Nephron (organoid): ENCODE data around the gene HTD2.
A peak's percentile ranks its signal among the peaks of the same experiment; 100 is the strongest.

ENCODE experiments used
- H3K27ac Mint-ChIP-seq, 3 experiments: 2 replicates each; pipeline ENCODE4 v1.8.0; 2020; ENCODE audit warnings: mixed read lengths in 3 of 3, mild to moderate bottlenecking in 2 of 3, moderate library complexity in 1 of 3
- H3K27me3 Mint-ChIP-seq: 2 replicates; pipeline ENCODE4 v1.8.0; 2021; ENCODE audit warnings: low read depth, mild to moderate bottlenecking, moderate library complexity, mixed read lengths
- H3K36me3 Mint-ChIP-seq: 2 replicates; pipeline ENCODE4 v1.8.0; 2020; ENCODE audit warnings: low read depth, mixed read lengths
- H3K4me1 Mint-ChIP-seq: 2 replicates; pipeline ENCODE4 v1.8.0; 2020; ENCODE audit warnings: mixed read lengths
- H3K4me3 Mint-ChIP-seq, 3 experiments: 2 replicates each; pipeline ENCODE4 v1.8.0; 2020; ENCODE audit warnings: mild to moderate bottlenecking in 3 of 3, mixed read lengths in 3 of 3, moderate library complexity in 2 of 3
- H3K9me3 Mint-ChIP-seq: 2 replicates; pipeline ENCODE4 v1.8.0; 2020; ENCODE audit warnings: mixed read lengths
- CTCF ChIP-seq, 3 experiments: fragments of 200-600 bp; sonication (generic); IDR thresholded peaks; one replicate each; pipeline ENCODE4 v1.5.0; 2021; ENCODE audit warnings: antibody characterized with exemption in 3 of 3; ENCODE audit not compliant: unreplicated experiment in 3 of 3

The HTD2 gene

DNA sequence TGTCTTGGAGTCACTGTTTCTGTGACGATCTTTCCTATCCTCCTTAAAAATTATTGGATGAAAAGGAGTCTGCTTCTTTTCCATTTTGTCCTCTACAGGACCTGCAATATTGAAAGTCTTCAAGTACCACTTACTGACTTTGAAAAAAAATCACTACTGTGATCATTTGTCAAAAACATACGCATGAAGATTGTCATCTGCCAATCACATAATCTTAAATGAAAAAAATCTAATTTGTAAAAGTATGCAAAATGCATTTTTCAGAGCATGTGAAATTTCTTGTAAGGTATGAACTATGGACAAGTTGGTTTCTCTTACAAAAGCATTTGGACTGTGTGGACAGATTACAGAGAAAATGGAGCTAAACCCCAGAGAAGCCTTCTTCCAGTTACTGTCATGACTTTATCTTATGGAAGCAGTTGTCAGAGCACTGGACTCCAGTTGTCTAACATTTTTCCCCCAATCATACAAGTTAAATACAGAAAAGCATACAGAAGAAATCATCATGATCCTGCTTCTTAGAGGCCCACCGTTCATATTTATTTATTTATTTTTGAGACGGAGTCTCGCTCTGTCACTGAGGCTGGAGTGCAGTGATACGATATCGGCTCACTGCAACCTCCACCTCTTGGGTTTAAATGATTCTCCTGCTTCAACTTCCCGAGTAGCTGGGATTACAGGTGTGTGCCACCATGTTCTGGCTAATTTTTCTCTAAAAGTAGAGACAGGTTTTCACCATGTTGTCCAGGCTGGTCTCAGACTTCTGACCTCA is 23.0 kb downstream of the HTD2 start:
- Mint-ChIP-seq H3K9me3 (no peaks in the 10 kb centered on the region), H3K4me3 (no peak overlapping the region)

GRCh38 chr3:58329922-58330413 is 23.6 kb downstream of the HTD2 start:
- no peaks in the 10 kb centered on the region for H3K36me3 Mint-ChIP-seq
- peaks cover 31% of the 10 kb centered on the region for H3K4me1 Mint-ChIP-seq
- no peak for TF ChIP-seq CTCF (IDR thresholded peaks at IDR 0.05; ENCODE audit: unreplicated experiment in 3 of 3)
- no peak overlapping the region for H3K27ac Mint-ChIP-seq
- no peaks in the 10 kb centered on the region for H3K9me3 Mint-ChIP-seq
- H3K27me3 Mint-ChIP-seq: peaks cover 6% of the 10 kb centered on the region
- H3K4me3 Mint-ChIP-seq: no peak overlapping the region

More for the DNA sequence above, 23.0 kb downstream of the HTD2 start:
- H3K4me1 Mint-ChIP-seq: peaks cover 25% of the 10 kb centered on the region
- H3K36me3 Mint-ChIP-seq: no peaks in the 10 kb centered on the region
- no peak for TF ChIP-seq CTCF (IDR thresholded peaks at IDR 0.05; ENCODE audit: unreplicated experiment in 3 of 3)
- peaks cover 6% of the 10 kb centered on the region for H3K27me3 Mint-ChIP-seq
- no peak overlapping the region for H3K27ac Mint-ChIP-seq

DNA sequence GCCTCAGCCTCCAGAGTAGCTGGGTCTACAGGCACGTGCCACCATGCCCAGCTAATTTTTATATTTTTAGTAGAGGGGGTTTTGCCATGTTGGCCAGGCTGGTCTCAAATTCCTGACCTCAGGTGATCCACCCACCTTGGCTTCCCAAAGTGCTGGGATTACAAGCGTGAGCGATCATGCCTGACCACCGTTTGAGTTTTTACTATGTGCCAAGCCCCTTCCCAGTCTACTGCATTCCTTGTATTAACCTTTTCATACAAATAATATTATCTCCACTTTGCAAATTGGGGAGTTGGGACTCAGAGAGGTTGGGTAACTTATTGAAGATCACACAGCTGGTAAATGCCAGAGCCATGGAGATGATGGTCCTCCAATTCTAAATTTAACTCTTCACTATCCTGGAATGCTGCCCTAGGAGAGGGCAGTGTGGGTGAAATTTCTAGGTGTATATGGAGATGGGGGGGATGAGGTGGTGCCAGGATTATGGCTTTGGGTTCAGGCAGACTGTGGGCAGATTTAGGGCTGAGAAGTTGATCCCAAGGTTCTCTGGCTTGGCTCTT is 25.4 kb downstream of the HTD2 start:
- Mint-ChIP-seq H3K9me3 (no peaks in the 10 kb centered on the region), H3K4me1 (peaks cover 38% of the 10 kb centered on the region), H3K27ac (peak overlapping the region in 2 of 3 experiments; percentile 16 to 59), H3K27me3 (peaks cover 6% of the 10 kb centered on the region), H3K36me3 (no peaks in the 10 kb centered on the region), H3K4me3 (peak overlapping the region; percentile 82 to 87 (median 84))
- TF ChIP-seq CTCF (IDR thresholded peaks at IDR 0.05; ENCODE audit: unreplicated experiment in 3 of 3): no peak

- Mint-ChIP-seq H3K36me3 (no peaks in the 10 kb centered on the region), H3K4me1 (peaks cover 38% of the 10 kb centered on the region), H3K4me3 (peak within 1 kb of the TSS; percentile 96 to 100 (median 97)), H3K9me3 (no peaks in the 10 kb centered on the region), H3K27ac (peak within 1 kb of the TSS; percentile 24 to 90 (median 76)), H3K27me3 (peaks cover 6% of the 10 kb centered on the region)
- TF ChIP-seq CTCF (IDR thresholded peaks at IDR 0.05; ENCODE audit: unreplicated experiment in 3 of 3): peak in 1 of 3 experiments; percentile 23
Measured at GRCh38 chr3:58332575-58333188, 26.4 kb downstream of the HTD2 start, which contains the start of gene PXK. PXK (plus strand) TSS chr3:58332892; CDS start chr3:58332989, 97 bp downstream.

DNA sequence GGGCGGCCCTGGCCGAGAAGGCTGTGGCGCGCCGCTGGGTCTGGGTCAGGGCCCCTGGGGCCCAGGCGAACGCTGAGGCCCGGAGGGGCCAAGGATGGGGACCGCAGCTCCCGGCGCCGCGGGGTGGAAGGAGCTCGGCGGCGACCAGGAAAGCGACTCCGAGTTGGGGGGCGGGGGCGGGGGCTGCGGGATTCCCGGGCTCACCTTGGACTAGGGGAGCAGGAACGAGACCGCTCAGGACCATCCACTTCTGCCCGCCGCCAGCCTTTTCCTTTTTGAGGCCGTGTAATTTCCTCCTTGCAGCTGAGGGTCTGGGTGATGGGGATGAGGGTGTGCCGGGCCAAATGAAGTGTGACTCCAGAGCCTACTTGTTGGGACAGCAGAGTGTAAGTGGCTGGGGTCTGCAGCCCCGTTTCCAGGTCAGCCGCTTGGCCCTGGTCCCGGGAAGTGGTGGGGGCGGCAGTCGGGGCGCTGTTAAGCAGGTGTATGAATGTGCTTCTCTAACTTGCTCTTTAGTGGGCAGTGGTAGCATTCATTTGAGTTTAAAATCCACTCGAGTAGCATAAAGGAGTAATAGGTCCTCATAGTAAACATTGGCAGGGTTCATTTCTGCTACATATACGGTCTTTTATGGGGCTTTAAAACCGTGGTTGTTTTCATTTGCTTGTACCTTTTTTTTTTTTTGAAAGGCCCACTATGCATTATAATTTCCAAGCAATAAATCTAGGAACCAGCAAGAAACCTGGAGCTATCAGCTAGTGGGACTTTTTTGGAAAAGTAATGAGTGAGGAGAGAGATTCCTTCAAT is 27.1 kb downstream of the HTD2 start:
- Mint-ChIP-seq H3K36me3 (no peaks in the 10 kb centered on the region), H3K27ac (peak overlapping the region; percentile 24 to 90 (median 76)), H3K9me3 (no peaks in the 10 kb centered on the region), H3K27me3 (peaks cover 6% of the 10 kb centered on the region), H3K4me3 (peak overlapping the region; percentile 96 to 100 (median 97)), H3K4me1 (peaks cover 38% of the 10 kb centered on the region)
- no peak for TF ChIP-seq CTCF (IDR thresholded peaks at IDR 0.05; ENCODE audit: unreplicated experiment in 3 of 3)
